ENCODE results near the gene ZNG1E. TPM values are rescaled to one million over a fixed set of nuclear protein-coding genes. Genes with fewer than 3 reads are reported as not detected.
A peak's percentile ranks its signal among the peaks of the same experiment; 100 is the strongest.
"Not testable (repeated sequence)": the region's sequence is repeated elsewhere in the genome, so short reads cannot be mapped to it uniquely, and the experiment has no call there.

Gene ZNG1E
- total RNA-seq (2021), result 29.2 and 34.1 TPM in 2 replicates
- long read RNA-seq, transcript CBWD5-209 (14 exons, 1,242 nt), result minor isoform, 10 of 147 reads
- long read RNA-seq, transcript CBWD5-233 (16 exons, 1,411 nt), result minor isoform, 10 of 147 reads
- long read RNA-seq, transcript CBWD5-202 (3 exons, 1,347 nt), result minor isoform, 11 of 147 reads
- long read RNA-seq, transcript CBWD5-207 (15 exons, 1,791 nt), result major isoform, 52 of 147 reads
- long read RNA-seq, partial matches to known transcripts, result 4 of 147 reads
- long read RNA-seq, other reads (novel, unspliced or antisense), result 52 of 147 reads

GRCh38 chr9:65675589-65676021 is at the start of gene ZNG1E:
ZNG1E (plus strand) TSS chr9:65675928; CDS start chr9:65675977, 49 bp downstream.
- not testable (repeated sequence) for H3K27ac ChIP-seq (ENCODE audit: insufficient read length, low read depth, low read length); H3K18ac ChIP-seq (ENCODE audit: insufficient read length, low read depth, low read length); H3K14ac ChIP-seq (ENCODE audit: insufficient read depth, low read length); H4K20me1 ChIP-seq (ENCODE audit: control insufficient read depth, insufficient read depth, insufficient read length); H3K79me2 ChIP-seq (ENCODE audit: insufficient read depth, low read length); H4K91ac ChIP-seq (ENCODE audit: insufficient read length, low read depth, low read length); H3K23ac ChIP-seq (ENCODE audit: insufficient read length, low read depth, low read length); H3K9ac ChIP-seq (ENCODE audit: extremely low read depth, insufficient read length, low read length); H3K4me1 Mint-ChIP-seq; H3K23me2 ChIP-seq (ENCODE audit: insufficient read length, low read depth, low read length, poor library complexity, severe bottlenecking); H3K27me3 ChIP-seq (ENCODE audit: insufficient read depth, low read length); H3K36me3 Mint-ChIP-seq (ENCODE audit: insufficient read depth in 1 of 3, low read depth in 3 of 3); H2BK5ac ChIP-seq (ENCODE audit: insufficient read length, low read length); H4K5ac ChIP-seq (ENCODE audit: insufficient read length, low read depth, low read length); H2BK12ac ChIP-seq (ENCODE audit: insufficient read length, low read depth, low read length); H3K9me3 Mint-ChIP-seq; H3K27me3 Mint-ChIP-seq (ENCODE audit: low read depth); H2BK120ac ChIP-seq (ENCODE audit: low read depth, low read length, poor library complexity, severe bottlenecking); H3K79me1 ChIP-seq (ENCODE audit: insufficient read depth, low read depth, low read length, poor library complexity, severe bottlenecking); H2BK15ac ChIP-seq (ENCODE audit: low read depth, low read length); H3K9me3 ChIP-seq (ENCODE audit: control insufficient read depth, low read depth, low read length); H3K4me2 ChIP-seq (ENCODE audit: insufficient read depth, insufficient read length, low read length); H3K4ac ChIP-seq (ENCODE audit: low read depth, low read length); H3K27ac Mint-ChIP-seq; H3K56ac ChIP-seq (ENCODE audit: insufficient read length, low read depth, low read length); H3T11ph ChIP-seq (ENCODE audit: low read length); H3K4me1 ChIP-seq (ENCODE audit: insufficient read depth, low read length); H4K8ac ChIP-seq (replicated peaks; ENCODE audit: insufficient read length, low read depth, low read length); H2BK20ac ChIP-seq (ENCODE audit: low read depth, low read length, poor library complexity, severe bottlenecking); H2AFZ ChIP-seq (ENCODE audit: low read length); H2AK5ac ChIP-seq (ENCODE audit: insufficient read length, low read length)
- H3K4me3 Mint-ChIP-seq, result peak within 1 kb of the TSS; percentile 62 to 75
- DNase-seq, result peak; percentile 61
- no CpG with 5 or more reads among the region's 33 CpGs for WGBS (ENCODE audit: extremely low coverage, insufficient read length, low lambda C conversion rate)

GRCh38 chr9:65673579-65673978 is 2.1 kb upstream of the ZNG1E start:
- no CpG with 5 or more reads among the region's 2 CpGs for WGBS (ENCODE audit: extremely low coverage, insufficient read length, low lambda C conversion rate)
- H3K23me2 ChIP-seq (ENCODE audit: insufficient read length, low read depth, low read length, poor library complexity, severe bottlenecking); H2AFZ ChIP-seq (ENCODE audit: low read length); H3K14ac ChIP-seq (ENCODE audit: insufficient read depth, low read length); DNase-seq; H3K79me1 ChIP-seq (ENCODE audit: insufficient read depth, low read depth, low read length, poor library complexity, severe bottlenecking); H2BK20ac ChIP-seq (ENCODE audit: low read depth, low read length, poor library complexity, severe bottlenecking); H3K36me3 Mint-ChIP-seq (ENCODE audit: insufficient read depth in 1 of 3, low read depth in 3 of 3); H3K4me1 ChIP-seq (ENCODE audit: insufficient read depth, low read length); H3K79me2 ChIP-seq (ENCODE audit: insufficient read depth, low read length); H3K27ac Mint-ChIP-seq; H3K4ac ChIP-seq (ENCODE audit: low read depth, low read length); H3K27ac ChIP-seq (ENCODE audit: insufficient read length, low read depth, low read length); H3K4me1 Mint-ChIP-seq; H3K27me3 Mint-ChIP-seq (ENCODE audit: low read depth); H3K18ac ChIP-seq (ENCODE audit: insufficient read length, low read depth, low read length); H3K56ac ChIP-seq (ENCODE audit: insufficient read length, low read depth, low read length); H4K8ac ChIP-seq (replicated peaks; ENCODE audit: insufficient read length, low read depth, low read length); H2AK5ac ChIP-seq (ENCODE audit: insufficient read length, low read length); H2BK120ac ChIP-seq (ENCODE audit: low read depth, low read length, poor library complexity, severe bottlenecking); H2BK5ac ChIP-seq (ENCODE audit: insufficient read length, low read length); H3K9me3 Mint-ChIP-seq; H2BK12ac ChIP-seq (ENCODE audit: insufficient read length, low read depth, low read length); H4K5ac ChIP-seq (ENCODE audit: insufficient read length, low read depth, low read length); H3K4me3 Mint-ChIP-seq; H4K20me1 ChIP-seq (ENCODE audit: control insufficient read depth, insufficient read depth, insufficient read length); H3K9ac ChIP-seq (ENCODE audit: extremely low read depth, insufficient read length, low read length); H3T11ph ChIP-seq (ENCODE audit: low read length); H4K91ac ChIP-seq (ENCODE audit: insufficient read length, low read depth, low read length); H2BK15ac ChIP-seq (ENCODE audit: low read depth, low read length); H3K27me3 ChIP-seq (ENCODE audit: insufficient read depth, low read length); H3K4me2 ChIP-seq (ENCODE audit: insufficient read depth, insufficient read length, low read length); H3K23ac ChIP-seq (ENCODE audit: insufficient read length, low read depth, low read length); H3K9me3 ChIP-seq (ENCODE audit: control insufficient read depth, low read depth, low read length): not testable (repeated sequence)
